Dermis blood vessel endothelial cell (primary cell): ENCODE results near the gene GALNT7. TPM values are rescaled to one million over a fixed set of nuclear protein-coding genes. Genes with fewer than 3 reads are reported as not detected.
A peak's percentile ranks its signal among the peaks of the same experiment; 100 is the strongest.

Source experiments
- DNase-seq: peaks from one replicate; pipeline ENCODE4 v3.0.0; 2010
- total RNA-seq: library from RNA; depleted of rRNA; stranded (reverse); fragments of >200 nt; gene quantifications from 2 replicates; pipeline ENCODE4 v1.2.3, GENCODE V29; 2014

Gene GALNT7
- total RNA-seq, 1 donor from 2014 or later = 29.3 TPM

DNA sequence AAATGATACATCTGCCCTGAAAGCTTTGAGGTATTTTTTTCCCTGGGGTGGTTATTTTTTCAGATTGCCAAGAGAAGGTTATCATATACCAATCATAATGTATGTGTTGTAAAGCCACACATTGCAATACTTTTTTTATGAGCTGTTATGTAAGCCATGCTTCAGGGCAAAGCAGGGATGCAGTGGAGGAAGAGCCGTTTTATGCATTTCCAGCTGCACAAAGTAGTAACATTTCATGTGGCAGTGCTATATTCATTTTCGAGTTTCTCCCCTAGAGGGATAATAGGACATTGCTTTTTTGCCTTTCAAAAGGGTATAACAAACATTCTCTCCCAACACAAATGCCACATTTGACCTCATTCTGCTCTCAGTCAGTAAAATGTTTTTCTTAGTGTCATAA is 68.5 kb downstream of the GALNT7 start:
- no peak for DNase-seq

DNA sequence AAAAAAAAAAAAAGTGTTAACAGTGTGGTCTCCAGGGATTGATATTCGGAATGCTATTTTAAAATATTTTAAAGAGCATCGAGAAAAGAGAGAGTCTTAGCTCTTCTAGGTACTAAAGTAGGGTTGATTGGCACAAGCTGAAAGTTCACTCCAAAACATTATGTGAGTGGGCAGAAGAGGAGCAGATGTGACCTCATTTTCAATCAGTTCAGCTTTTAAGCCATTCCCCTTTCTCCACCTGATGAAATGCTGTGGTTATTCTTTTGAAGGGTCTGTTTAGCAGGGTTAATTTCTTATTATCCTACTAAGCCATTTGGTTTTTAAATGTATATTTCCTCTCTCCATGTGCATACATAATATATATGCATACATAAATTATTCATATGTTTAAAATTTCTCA is 69.2 kb downstream of the GALNT7 start:
- no peak for DNase-seq

DNA sequence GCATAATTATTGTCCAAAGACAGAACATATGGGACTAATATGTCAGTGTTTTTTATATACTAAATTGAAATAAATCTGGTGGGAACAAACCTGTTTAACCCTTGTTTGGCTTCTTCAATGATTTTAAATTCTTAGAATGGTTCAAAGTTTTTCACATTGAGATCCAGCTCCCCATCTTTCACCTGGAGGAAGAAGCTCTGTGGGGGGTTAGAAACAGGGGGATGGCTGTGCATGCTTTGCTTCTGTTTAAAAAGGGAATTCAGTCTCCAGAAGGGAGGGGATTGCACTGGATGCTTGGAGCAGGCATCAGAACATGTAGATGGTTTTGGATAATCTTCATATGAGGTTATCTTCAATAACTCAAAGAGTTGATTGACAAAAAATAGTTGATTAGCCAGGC is 72.1 kb downstream of the GALNT7 start:
- DNase-seq = no peak

DNA sequence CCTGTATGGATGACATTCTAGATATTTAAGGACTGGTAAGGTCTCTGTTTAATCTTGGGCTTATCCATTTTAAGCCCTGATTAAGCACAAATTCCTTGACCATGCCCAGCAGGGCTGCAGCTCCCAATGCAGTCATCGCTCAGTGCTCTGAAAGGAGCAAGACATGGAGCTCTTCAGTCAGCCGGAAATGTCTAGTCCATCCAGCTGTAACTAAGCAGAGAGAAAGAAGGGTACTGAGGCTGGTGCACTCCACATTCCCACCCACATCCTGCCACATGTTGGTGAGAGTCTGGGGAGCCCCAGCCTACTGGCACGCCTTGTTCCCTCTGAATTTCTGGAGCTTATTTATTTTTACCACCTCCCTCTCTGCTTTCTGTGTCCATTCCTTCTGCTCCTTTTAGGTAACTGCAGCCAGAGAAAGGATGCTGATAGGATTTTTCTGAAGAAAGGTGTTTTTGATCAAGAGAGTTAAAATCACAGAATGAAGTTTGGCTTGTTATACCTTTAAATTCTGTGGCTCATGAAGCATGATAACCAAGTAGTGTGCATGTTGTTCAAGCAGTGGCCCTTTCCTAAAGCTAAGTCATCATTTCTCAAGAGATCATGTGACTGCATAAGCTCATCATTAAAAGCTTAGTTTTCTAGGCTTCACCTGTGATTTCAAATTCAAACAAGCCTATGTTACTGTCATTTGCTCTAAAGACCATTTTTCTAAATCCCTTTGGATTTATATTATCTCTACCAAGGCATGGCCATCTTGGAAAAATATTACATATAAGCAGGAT is 74.0 kb downstream of the GALNT7 start:
- no peak for DNase-seq

DNA sequence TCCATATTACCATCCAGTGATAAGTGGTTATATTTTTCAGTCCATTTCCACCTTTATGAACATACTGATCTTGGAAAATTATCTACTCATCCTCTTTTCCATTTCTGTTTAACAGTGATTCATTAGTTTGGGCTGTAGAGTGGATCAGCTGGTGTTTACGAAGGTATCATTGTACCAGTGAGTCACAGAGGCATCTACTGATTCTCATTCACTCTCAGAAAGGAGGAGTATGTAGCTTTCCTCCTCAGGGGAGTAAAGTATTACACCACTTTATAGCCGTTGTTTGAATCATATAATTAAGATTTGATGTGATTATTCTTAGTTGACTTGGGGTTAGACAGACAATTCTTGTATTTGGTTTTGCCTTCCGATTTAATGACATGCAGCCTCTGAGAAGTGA is 74.7 kb downstream of the GALNT7 start:
- peak; percentile 40 for DNase-seq

DNA sequence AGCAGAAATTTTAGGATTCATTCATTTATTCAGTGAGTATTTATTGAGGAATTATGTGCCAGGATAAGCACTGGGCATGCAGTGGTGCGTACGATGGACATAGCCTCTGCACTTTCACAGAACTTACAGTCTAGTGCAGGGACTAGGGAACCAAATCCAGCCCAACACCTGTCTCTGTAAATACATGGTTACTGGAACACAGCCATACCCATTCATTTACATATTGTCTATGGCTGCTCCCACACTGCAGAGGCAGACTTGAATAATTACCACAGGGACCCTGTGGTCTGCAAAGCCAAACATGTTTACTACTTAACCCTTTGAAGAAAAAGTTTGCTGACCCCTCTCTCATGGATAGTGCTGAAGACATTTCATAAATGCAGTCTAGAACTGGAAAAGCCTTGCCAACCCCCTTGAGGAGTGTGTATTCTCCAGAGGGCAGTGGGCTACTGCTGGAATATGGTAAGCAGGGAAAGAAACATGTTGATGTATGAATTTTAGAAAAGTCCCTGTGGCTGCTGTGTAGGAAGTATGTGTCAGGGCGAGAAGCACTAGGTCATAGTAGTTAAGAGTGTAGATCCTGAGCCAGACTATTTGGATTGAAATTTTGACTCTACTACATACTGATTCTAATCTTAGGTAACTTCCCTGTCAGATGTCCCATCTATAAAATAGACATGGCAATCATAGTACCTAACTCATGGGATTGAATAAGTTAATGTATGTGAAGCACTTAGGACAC is 75.5 kb downstream of the GALNT7 start:
- DNase-seq = no peak

DNA sequence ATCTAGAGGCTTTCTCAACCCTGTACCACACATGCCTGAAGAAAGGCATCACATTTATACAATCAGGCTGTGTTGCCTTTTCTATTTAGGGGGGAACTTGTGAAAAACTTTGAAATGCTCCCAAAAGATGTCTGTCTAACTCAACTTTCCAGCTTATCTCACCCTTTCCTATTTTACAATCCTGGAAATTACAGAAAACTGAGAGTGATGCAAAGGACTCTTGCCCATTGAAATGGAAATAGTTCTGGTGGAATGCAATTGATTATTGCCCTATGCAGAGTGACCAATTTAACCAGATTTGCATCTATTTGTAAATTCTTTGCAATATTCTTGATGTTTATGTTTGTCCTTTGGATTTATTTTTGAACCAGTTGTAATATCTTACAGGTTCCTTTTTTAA is 77.3 kb downstream of the GALNT7 start:
- no peak for DNase-seq

DNA sequence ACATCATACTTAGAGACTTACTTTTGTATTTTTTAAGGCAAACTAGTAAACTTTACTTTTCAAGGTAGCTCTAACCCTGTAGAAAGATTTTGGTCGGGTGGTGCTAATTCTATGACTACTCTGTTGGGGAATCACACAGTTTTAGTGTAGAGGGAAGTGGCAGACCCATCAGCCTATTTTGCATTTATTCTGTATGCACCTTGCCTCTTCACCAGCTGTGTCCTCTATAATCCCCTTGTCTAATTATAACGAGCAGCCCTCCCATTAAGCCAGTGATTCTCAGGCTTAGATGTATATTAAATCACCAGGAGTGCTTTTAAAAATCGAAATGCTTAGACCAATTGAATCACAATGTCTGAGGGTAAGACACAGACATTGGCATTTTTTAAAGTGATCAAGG is 78.1 kb downstream of the GALNT7 start:
- no peak for DNase-seq

DNA sequence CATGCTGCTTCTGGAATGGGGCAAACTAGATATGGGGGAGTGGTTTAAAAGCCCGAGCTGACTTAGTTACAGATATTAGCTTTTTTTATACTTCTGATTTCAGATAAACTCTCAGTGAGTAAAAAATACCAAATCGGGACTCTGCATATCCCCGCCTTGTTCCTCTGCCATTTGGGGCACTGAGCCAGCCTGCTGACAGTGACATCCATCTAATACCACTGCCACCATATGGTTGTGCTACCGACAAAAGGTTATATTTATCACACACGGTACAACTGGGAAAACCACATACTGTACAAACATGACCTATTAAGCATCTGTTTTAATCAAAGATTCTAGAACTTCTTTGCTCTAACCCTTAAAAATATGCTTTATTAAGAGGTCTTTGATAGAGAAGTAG is 78.7 kb downstream of the GALNT7 start:
- no peak for DNase-seq

DNA sequence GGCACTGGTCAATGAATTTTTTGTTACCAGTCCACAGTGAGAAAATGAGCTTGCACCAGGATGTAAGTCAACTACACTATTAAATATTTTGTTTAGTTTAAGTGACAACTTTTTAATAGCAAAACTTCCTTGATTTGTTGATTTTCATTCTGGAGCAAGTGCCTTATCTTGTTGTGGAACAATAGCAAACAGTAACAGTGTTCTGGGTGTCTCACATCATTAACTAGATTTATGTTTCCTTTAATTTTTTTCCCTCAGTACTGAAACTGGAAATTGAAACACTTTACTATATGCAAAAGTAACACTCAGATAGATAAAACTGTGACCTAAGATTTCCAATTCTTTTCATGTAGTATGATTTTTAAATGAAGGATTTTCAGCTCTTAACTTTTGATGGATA is 80.1 kb downstream of the GALNT7 start:
- DNase-seq = no peak

DNA sequence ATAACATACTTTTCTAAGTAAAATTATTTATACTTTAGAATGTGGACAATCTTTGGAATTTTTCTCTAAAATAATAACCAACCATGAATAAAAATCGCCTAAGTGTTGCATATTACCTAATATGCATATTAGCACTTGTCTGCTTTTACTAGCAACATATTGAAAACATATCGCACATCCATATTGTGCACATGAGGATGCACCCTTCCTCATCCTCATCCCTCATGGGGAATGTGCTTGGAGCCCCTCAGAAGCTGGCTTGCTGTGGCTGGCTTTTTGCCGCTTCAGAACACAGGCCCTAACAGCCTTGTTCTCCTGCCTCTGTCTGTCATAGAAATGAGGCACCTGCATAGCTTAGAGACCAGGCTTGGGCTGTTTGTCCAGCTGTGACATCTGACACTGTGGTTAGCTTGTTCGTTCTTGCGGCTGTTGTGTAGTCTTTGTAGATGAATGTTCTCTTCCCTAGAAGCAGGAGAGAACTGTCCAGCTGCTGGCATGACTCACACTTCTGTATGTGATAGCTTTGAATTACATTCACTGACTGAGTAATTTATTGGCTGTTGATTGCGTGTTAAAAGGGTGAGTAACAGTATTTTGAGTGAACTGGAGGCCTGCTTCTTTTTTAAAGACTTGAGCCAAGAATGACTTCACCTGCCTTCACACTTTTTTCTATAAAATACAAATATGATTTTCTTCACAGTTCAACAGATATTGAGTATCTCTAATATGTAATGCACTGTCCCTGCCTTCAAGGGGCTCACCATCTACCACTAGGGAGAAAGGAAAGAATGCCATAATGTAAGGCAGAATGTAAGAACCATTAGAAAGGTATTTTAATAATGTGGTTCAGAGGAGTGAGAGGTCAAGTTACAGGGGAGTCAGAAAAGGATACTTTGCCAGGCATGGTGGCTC is 83.7 kb downstream of the GALNT7 start:
- peak; percentile 98 for DNase-seq

DNA sequence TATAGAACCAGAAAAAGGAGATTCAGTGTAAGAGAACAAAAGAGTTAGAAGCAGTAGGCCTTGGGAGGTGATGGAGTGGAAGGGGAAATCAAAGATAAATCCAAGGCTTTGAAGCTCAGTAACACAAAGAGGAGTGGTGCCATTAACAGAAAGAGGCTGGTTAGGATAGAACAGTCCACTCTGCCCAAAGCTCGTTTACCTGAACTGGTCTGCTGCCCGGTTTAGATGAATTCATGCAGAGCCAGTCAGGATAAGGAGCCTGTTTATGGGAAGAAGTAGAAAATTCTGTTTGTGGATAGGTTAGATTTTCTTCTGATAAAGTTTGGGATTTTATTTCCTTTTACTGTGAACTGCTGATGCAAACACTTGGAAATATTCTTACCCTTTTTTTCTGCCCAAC is 85.0 kb downstream of the GALNT7 start:
- no peak for DNase-seq

DNA sequence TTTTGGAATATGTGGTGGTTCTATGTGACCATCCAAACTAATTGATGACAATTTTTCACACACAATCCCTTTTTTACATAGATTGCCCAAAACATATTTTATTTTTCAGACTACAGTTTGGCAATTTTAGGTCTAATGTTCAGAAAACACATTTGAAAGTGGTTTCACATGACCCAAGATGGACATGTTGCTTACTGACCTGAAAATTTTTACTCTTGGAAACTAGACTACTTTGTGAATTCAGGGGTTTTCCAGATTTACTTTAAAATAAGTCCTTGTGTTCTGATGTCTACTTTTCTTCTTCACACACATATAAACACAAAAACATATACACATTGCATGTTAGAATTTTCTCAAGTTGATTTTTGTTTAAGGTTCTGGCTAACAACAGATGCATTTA is 86.0 kb downstream of the GALNT7 start:
- DNase-seq = no peak

DNA sequence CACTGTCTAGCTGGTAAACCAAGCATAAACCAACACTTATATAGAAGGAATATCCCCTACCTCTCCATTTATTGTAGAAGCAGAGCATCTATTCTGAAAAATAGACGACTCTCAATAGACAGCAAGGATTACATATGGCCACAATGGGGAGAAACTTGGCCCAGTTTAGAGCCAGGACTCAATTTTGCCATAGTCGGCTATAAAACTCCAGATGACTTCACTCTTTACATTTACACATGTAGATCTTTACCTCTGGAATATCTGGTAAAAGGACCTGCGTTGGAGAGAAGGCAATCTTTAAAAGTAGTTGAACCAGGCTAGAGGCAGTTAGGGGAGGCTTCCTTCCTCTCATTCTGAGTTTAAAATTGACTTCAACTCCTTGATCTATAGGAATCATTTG is 88.2 kb downstream of the GALNT7 start:
- no peak for DNase-seq

DNA sequence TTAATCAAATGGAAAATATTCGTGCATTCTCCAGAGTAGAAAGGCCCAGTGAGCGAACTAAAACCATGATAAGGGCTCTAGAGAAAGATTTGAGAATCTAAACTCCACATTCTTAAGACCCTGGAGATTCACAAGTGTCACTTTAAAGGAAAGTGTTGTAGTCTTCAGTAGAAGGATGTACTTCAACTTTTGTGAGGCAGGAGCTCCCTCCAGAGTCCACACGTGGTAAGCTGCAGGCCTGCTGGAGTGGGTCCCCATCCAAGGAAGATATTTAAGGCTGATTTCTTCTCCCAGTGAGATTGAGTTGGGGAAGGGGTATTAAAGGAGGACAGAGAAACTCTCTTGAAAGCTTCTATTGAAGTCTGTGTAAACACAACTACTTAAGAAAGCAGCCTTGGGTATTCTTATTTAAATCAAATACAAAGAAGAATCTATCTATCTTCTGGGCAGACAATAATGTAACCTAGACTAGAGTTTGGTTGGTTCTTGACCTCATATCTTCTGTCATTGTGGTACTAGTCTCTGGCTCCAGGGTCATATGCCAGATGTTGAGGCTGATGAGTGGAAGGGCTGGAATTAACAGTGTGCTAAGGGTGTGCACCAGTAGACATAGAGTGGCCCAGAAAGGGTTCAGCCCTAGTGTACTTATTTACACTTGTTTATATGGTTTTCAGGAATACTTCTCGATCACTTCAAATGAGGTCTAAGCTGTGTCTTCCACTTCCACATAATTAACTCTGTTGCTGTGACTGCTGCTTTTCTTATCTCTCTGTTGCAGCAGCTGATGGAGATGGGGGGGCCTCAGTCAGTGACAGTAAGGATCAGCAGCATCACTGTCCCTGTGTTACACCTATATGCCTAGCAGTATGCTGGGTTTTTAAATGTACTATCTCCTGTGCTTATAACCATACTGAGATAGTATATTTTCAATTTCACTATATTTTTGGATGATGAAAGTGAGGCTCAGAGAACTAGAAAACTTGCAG is 89.4 kb downstream of the GALNT7 start:
- peak; percentile 87 for DNase-seq

DNA sequence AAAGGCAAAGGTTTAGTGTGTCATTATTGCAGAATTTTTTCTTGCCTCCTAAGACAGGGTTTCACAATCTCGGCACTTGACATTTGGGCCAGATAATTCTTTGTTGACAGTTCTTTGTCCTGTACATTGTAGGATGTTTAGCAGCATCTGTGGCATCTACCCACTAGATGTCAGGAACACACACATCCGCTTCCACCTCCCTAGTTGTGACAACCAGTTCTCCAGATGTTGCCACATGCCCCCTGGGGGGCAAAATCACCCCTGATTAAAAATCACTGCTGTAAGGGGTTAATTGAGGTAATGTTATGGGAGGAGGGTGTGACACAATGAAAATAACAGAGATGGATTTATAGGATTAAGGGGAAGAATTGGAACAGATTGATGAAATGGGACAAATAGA is 90.3 kb downstream of the GALNT7 start:
- DNase-seq = no peak

DNA sequence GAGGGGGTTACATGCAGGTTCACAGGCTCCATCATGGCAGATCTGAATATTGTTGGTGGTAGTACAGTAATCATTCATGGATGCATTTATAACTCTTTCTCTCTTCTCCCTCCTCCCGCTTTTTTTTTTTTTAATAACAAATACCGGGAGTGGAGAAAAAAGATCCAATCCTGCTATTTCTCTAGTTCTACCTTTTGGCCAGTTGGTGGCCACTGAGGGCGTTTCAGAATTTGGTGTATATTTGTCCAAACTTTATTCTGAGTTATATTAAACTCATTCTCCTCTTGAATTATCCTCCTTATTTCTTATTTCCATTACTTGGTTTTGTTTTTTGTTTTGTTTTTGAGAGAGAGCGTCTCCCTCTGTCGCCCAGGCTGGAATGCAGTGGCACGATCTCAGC is 90.7 kb downstream of the GALNT7 start:
- DNase-seq = no peak

DNA sequence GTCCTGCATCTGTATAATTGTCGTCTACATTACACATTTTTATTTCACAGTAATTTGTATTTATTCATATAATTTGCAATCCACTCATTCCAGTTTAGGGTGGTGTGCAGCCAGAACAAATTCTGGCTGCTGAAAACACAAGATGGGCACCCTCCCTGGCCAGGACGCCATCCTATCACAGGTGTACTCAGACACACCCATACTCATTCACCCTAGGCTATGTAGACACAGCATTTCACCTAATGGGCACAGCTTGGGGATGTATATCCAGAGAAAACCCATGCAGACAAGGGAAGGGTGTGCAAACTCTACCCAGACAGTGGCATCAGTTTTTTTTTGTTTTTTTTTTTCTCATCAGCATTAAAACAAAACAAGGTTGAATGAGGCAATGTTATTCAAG is 92.4 kb downstream of the GALNT7 start:
- no peak for DNase-seq

DNA sequence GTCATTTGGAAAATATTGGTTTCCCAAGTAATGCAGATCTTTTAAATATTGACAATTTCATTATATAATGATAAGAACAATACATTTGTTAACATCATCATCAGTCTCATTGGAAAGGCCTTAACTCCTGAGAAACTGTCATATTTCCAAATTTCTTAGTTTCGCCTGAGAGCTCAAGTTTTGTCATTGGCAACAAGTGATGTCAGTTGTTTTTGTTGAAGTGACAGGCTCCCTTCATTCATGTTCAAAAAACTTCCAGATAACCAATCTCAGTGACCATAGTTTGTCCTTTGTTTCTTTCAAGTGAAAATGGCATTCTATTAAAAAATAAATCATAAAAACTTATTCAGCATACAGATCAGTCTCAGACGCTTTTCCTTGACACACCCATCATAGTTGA is 93.8 kb downstream of the GALNT7 start:
- no peak for DNase-seq

DNA sequence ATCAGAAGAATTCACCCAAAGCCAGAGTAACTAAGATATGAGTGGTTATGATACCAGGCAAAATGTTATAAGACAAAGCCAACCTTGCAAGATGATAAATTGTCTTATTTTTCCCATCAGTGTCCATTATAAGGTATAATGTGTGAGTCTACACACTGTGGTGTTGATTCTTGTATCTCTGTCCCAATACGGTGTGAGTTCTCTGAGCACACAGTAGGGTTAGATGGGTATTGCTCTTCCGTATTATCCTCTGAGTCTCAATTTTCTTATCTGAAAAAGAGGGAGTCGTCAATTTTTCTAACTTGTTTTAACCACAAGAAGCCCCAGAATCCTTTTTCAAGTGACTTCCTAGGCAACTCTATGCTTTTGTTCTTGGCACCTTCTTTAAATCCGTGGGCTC is 95.6 kb downstream of the GALNT7 start:
- DNase-seq = no peak

DNA sequence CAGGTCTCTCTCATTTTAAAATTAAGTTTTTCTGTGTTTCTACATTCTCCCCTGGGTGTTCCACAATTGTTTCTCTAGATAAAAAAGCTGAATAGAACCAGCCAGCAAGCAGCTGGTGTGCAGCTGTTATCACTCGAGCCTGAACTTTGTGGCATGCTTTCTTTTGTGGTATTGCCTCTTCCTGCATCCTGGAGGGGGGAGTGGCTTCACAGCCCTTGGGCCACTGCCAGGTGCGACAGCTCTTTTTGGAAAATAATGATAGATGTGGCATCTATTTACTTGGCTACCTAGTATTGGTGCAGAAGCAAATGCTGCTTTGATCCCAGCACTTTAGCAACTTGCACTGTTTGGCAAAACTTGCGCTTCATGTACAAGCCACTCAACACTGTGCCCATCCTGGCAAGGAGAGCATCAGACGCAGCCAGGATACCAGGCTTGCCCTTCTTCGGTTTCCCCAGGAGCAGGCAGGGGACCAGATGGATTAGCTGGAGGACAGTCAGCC is 96.1 kb downstream of the GALNT7 start:
- DNase-seq = peak; percentile 68

DNA sequence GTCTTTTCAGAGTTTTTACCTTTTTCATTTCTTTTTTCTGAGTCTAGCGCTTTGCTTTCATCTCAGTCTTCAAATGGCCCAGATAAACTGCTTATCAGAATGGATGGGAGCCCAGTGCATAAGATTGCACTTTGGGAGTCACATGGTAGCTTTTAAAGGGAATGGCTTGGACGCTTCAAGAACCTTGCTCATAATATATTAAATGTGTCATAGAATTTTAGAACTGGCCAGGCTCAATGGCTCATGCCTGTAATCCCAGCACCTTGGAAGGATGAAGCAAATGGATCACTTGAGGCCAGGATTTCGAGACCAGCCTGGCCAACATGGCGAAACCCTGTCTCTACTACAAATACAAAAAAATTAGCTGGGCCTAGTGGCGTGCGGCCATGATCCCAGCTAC is 97.1 kb downstream of the GALNT7 start:
- no peak for DNase-seq
